ENCODE results near the gene RPS21. TPM values are rescaled to one million over a fixed set of nuclear protein-coding genes. Genes with fewer than 3 reads are reported as not detected.

The RPS21 gene
- total RNA-seq, 4 donors from 2014 or later, result 819 to 3,701 (median 3,102) TPM

- Histone ChIP-seq H3K4me3 (no peak overlapping the region), H3K27me3 (no peaks in the 10 kb centered on the region), H3K9me3 (no peaks in the 10 kb centered on the region), H3K4me1 (peaks cover 15 to 33% (median 20%) of the 10 kb centered on the region in 3 donors), H3K36me3 (peaks cover 0 to 72% (median 14%) of the 10 kb centered on the region in 3 donors), H3K27ac (no peak overlapping the region)
- intact Hi-C loops (cut with DNase I), result no loop called here
- TF ChIP-seq CTCF (IDR thresholded peaks at IDR 0.05) (no peak), POLR2A (IDR thresholded peaks at IDR 0.05) (no peak)
- WGBS, 2 donors, result 79 to 80% methylated on average over 27 to 28 of the region's 29 CpGs
- DNase-seq, result no peak
Measured at GRCh38 chr20:62390317-62391164, 3.6 kb downstream of the RPS21 start.

GRCh38 chr20:62391165-62392076, 4.5 kb downstream of the RPS21 start:
- no peak for DNase-seq
- TF ChIP-seq POLR2A (IDR thresholded peaks at IDR 0.05) (no peak), CTCF (IDR thresholded peaks at IDR 0.05) (no peak)

DNA sequence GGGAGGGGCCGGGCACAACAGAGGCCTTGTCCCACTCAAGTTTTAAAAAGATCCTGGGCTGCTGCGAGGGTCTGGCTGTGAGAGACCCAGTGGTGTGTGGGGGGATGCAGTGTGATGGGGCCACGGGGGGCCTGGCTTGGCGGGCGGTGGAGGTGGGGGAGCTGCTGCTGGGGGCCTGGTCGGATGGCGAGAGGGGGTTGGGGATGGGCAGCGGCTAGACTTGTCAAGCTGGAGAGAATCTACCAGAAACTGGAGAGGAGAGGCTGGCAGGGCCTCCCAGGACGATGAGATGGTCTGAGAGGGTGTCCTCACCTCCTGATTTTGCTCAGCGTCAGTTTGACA, 5.1 kb downstream of the RPS21 start:
- H3K27ac ChIP-seq, result no peak overlapping the region
- H3K4me3 ChIP-seq, result no peak overlapping the region
- peaks cover 0 to 72% (median 14%) of the 10 kb centered on the region in 3 donors for H3K36me3 ChIP-seq
- H3K4me1 ChIP-seq, result peaks cover 10 to 23% (median 14%) of the 10 kb centered on the region in 3 donors
- intact Hi-C loops (cut with DNase I), result no loop called here
- DNase-seq, result no peak
- no peaks in the 10 kb centered on the region for H3K27me3 ChIP-seq
- WGBS, 2 donors, result 84 to 93% methylated on average over 3 to 4 of the region's 10 CpGs
- TF ChIP-seq CTCF (IDR thresholded peaks at IDR 0.05) (no peak), POLR2A (IDR thresholded peaks at IDR 0.05) (no peak)
- no peaks in the 10 kb centered on the region for H3K9me3 ChIP-seq

More at GRCh38 chr20:62391165-62392076, 4.5 kb downstream of the RPS21 start:
- intact Hi-C loops (cut with DNase I), result no loop called here
- WGBS, 2 donors, result 65 to 86% methylated on average over 2 to 10 of the region's 44 CpGs
- peaks cover 0 to 72% (median 14%) of the 10 kb centered on the region in 3 donors for H3K36me3 ChIP-seq
- no peak overlapping the region for H3K4me3 ChIP-seq
- H3K9me3 ChIP-seq, result no peaks in the 10 kb centered on the region
- H3K27me3 ChIP-seq, result no peaks in the 10 kb centered on the region
- no peak overlapping the region for H3K27ac ChIP-seq
- peaks cover 10 to 24% (median 14%) of the 10 kb centered on the region in 3 donors for H3K4me1 ChIP-seq

GRCh38 chr20:62392621-62393334, 5.9 kb downstream of the RPS21 start:
- DNase-seq, result no peak
- H3K4me1 ChIP-seq, result peaks cover 5 to 18% (median 10%) of the 10 kb centered on the region in 3 donors
- no peaks in the 10 kb centered on the region for H3K27me3 ChIP-seq
- H3K9me3 ChIP-seq, result no peaks in the 10 kb centered on the region
- intact Hi-C loops (cut with DNase I), result no loop called here
- TF ChIP-seq CTCF (IDR thresholded peaks at IDR 0.05) (no peak), POLR2A (IDR thresholded peaks at IDR 0.05) (no peak)
- no peak overlapping the region for H3K4me3 ChIP-seq
- 60 to 78% methylated on average over 2 to 9 of the region's 21 CpGs for WGBS, 2 donors
- no peak overlapping the region for H3K27ac ChIP-seq
- H3K36me3 ChIP-seq, result peaks cover 0 to 72% (median 14%) of the 10 kb centered on the region in 3 donors
